ENCODE data around the gene CIP2A.

The CIP2A gene

GRCh38 chr3:108554913-108555571, 34.2 kb downstream of the CIP2A start:
- no peaks in the 10 kb centered on the region for H3K36me3 ChIP-seq (ENCODE audit: control insufficient read depth, insufficient read depth, low read length)
- H3K4me3 ChIP-seq (ENCODE audit: low read length) = no peak overlapping the region
- no peak overlapping the region for H3K9ac ChIP-seq (ENCODE audit: low read length)
- H3K4me1 ChIP-seq (ENCODE audit: control insufficient read depth, insufficient read depth, low read length) = no peaks in the 10 kb centered on the region
- H3K27me3 ChIP-seq (ENCODE audit: control insufficient read depth, insufficient read depth, low read length) = no peaks in the 10 kb centered on the region
- H3K27ac ChIP-seq (ENCODE audit: low read depth, low read length) = no peak overlapping the region

GRCh38 chr3:108554229-108554628, 35.0 kb downstream of the CIP2A start:
- no peaks in the 10 kb centered on the region for H3K36me3 ChIP-seq (ENCODE audit: control insufficient read depth, insufficient read depth, low read length)
- no peak overlapping the region for H3K27ac ChIP-seq (ENCODE audit: low read depth, low read length)
- H3K9ac ChIP-seq (ENCODE audit: low read length) = no peak overlapping the region

GRCh38 chr3:108552267-108553159, 36.7 kb downstream of the CIP2A start:
- no peak overlapping the region for H3K9ac ChIP-seq (ENCODE audit: low read length)
- H3K27ac ChIP-seq (ENCODE audit: low read depth, low read length) = no peak overlapping the region
- no peaks in the 10 kb centered on the region for H3K36me3 ChIP-seq (ENCODE audit: control insufficient read depth, insufficient read depth, low read length)

More at GRCh38 chr3:108554229-108554628, 35.0 kb downstream of the CIP2A start:
- Histone ChIP-seq H3K4me1 (ENCODE audit: control insufficient read depth, insufficient read depth, low read length) (no peaks in the 10 kb centered on the region), H3K27me3 (ENCODE audit: control insufficient read depth, insufficient read depth, low read length) (no peaks in the 10 kb centered on the region), H3K4me3 (ENCODE audit: low read length) (no peak overlapping the region)

GRCh38 chr3:108548886-108549285, 40.4 kb downstream of the CIP2A start:
- H3K4me1 ChIP-seq (ENCODE audit: control insufficient read depth, insufficient read depth, low read length) = no peaks in the 10 kb centered on the region
- H3K9ac ChIP-seq (ENCODE audit: low read length) = no peak overlapping the region
- H3K4me3 ChIP-seq (ENCODE audit: low read length) = no peak overlapping the region
- H3K27ac ChIP-seq (ENCODE audit: low read depth, low read length) = no peak overlapping the region
- H3K27me3 ChIP-seq (ENCODE audit: control insufficient read depth, insufficient read depth, low read length) = no peaks in the 10 kb centered on the region
- H3K36me3 ChIP-seq (ENCODE audit: control insufficient read depth, insufficient read depth, low read length) = no peaks in the 10 kb centered on the region

More at GRCh38 chr3:108552267-108553159, 36.7 kb downstream of the CIP2A start:
- no peak overlapping the region for H3K4me3 ChIP-seq (ENCODE audit: low read length)
- no peaks in the 10 kb centered on the region for H3K4me1 ChIP-seq (ENCODE audit: control insufficient read depth, insufficient read depth, low read length)
- no peaks in the 10 kb centered on the region for H3K27me3 ChIP-seq (ENCODE audit: control insufficient read depth, insufficient read depth, low read length)

- Histone ChIP-seq H3K27me3 (ENCODE audit: control insufficient read depth, insufficient read depth, low read length) (no peaks in the 10 kb centered on the region), H3K27ac (ENCODE audit: low read depth, low read length) (no peak overlapping the region), H3K4me3 (ENCODE audit: low read length) (no peak overlapping the region), H3K9ac (ENCODE audit: low read length) (no peak overlapping the region), H3K4me1 (ENCODE audit: control insufficient read depth, insufficient read depth, low read length) (no peaks in the 10 kb centered on the region), H3K36me3 (ENCODE audit: control insufficient read depth, insufficient read depth, low read length) (no peaks in the 10 kb centered on the region)
Measured at GRCh38 chr3:108548304-108548703, 40.9 kb downstream of the CIP2A start.

GRCh38 chr3:108546692-108547091, 42.5 kb downstream of the CIP2A start:
- Histone ChIP-seq H3K36me3 (ENCODE audit: control insufficient read depth, insufficient read depth, low read length) (no peaks in the 10 kb centered on the region), H3K4me3 (ENCODE audit: low read length) (no peak overlapping the region), H3K27ac (ENCODE audit: low read depth, low read length) (no peak overlapping the region), H3K27me3 (ENCODE audit: control insufficient read depth, insufficient read depth, low read length) (no peaks in the 10 kb centered on the region), H3K9ac (ENCODE audit: low read length) (no peak overlapping the region), H3K4me1 (ENCODE audit: control insufficient read depth, insufficient read depth, low read length) (no peaks in the 10 kb centered on the region)

GRCh38 chr3:108546247-108546646, 43.0 kb downstream of the CIP2A start:
- no peak overlapping the region for H3K4me3 ChIP-seq (ENCODE audit: low read length)
- H3K36me3 ChIP-seq (ENCODE audit: control insufficient read depth, insufficient read depth, low read length) = no peaks in the 10 kb centered on the region
- no peaks in the 10 kb centered on the region for H3K27me3 ChIP-seq (ENCODE audit: control insufficient read depth, insufficient read depth, low read length)
- H3K27ac ChIP-seq (ENCODE audit: low read depth, low read length) = no peak overlapping the region
- H3K4me1 ChIP-seq (ENCODE audit: control insufficient read depth, insufficient read depth, low read length) = no peaks in the 10 kb centered on the region
- H3K9ac ChIP-seq (ENCODE audit: low read length) = no peak overlapping the region

GRCh38 chr3:108538083-108538482, 51.2 kb downstream of the CIP2A start:
- no peak overlapping the region for H3K27ac ChIP-seq (ENCODE audit: low read depth, low read length)
- no peak overlapping the region for H3K9ac ChIP-seq (ENCODE audit: low read length)
- no peak overlapping the region for H3K4me3 ChIP-seq (ENCODE audit: low read length)
- H3K4me1 ChIP-seq (ENCODE audit: control insufficient read depth, insufficient read depth, low read length) = no peaks in the 10 kb centered on the region
- no peaks in the 10 kb centered on the region for H3K36me3 ChIP-seq (ENCODE audit: control insufficient read depth, insufficient read depth, low read length)
- H3K27me3 ChIP-seq (ENCODE audit: control insufficient read depth, insufficient read depth, low read length) = no peaks in the 10 kb centered on the region

GRCh38 chr3:108528459-108529252, 60.6 kb downstream of the CIP2A start:
- Histone ChIP-seq H3K27me3 (ENCODE audit: control insufficient read depth, insufficient read depth, low read length) (no peaks in the 10 kb centered on the region), H3K9ac (ENCODE audit: low read length) (no peak overlapping the region), H3K36me3 (ENCODE audit: control insufficient read depth, insufficient read depth, low read length) (no peaks in the 10 kb centered on the region), H3K27ac (ENCODE audit: low read depth, low read length) (no peak overlapping the region), H3K4me1 (ENCODE audit: control insufficient read depth, insufficient read depth, low read length) (peaks cover 5% of the 10 kb centered on the region), H3K4me3 (ENCODE audit: low read length) (no peak overlapping the region)

GRCh38 chr3:108527817-108528216, 61.4 kb downstream of the CIP2A start:
- Histone ChIP-seq H3K27ac (ENCODE audit: low read depth, low read length) (no peak overlapping the region), H3K9ac (ENCODE audit: low read length) (no peak overlapping the region), H3K27me3 (ENCODE audit: control insufficient read depth, insufficient read depth, low read length) (no peaks in the 10 kb centered on the region), H3K36me3 (ENCODE audit: control insufficient read depth, insufficient read depth, low read length) (no peaks in the 10 kb centered on the region), H3K4me1 (ENCODE audit: control insufficient read depth, insufficient read depth, low read length) (peaks cover 5% of the 10 kb centered on the region), H3K4me3 (ENCODE audit: low read length) (no peak overlapping the region)

- Histone ChIP-seq H3K27ac (ENCODE audit: low read depth, low read length) (no peak overlapping the region), H3K27me3 (ENCODE audit: control insufficient read depth, insufficient read depth, low read length) (no peaks in the 10 kb centered on the region), H3K4me3 (ENCODE audit: low read length) (no peak overlapping the region), H3K9ac (ENCODE audit: low read length) (no peak overlapping the region), H3K4me1 (ENCODE audit: control insufficient read depth, insufficient read depth, low read length) (peaks cover 5% of the 10 kb centered on the region), H3K36me3 (ENCODE audit: control insufficient read depth, insufficient read depth, low read length) (no peaks in the 10 kb centered on the region)
Measured at GRCh38 chr3:108527109-108527508, 62.1 kb downstream of the CIP2A start.

GRCh38 chr3:108525971-108526370, 63.3 kb downstream of the CIP2A start:
- Histone ChIP-seq H3K9ac (ENCODE audit: low read length) (no peak overlapping the region), H3K36me3 (ENCODE audit: control insufficient read depth, insufficient read depth, low read length) (no peaks in the 10 kb centered on the region), H3K4me3 (ENCODE audit: low read length) (no peak overlapping the region), H3K27me3 (ENCODE audit: control insufficient read depth, insufficient read depth, low read length) (no peaks in the 10 kb centered on the region), H3K27ac (ENCODE audit: low read depth, low read length) (no peak overlapping the region), H3K4me1 (ENCODE audit: control insufficient read depth, insufficient read depth, low read length) (peaks cover 5% of the 10 kb centered on the region)
